ENCODE results near the gene GAS5. TPM values are rescaled to one million over a fixed set of nuclear protein-coding genes. Genes with fewer than 3 reads are reported as not detected.
"Not testable (repeated sequence)": the region's sequence is repeated elsewhere in the genome, so short reads cannot be mapped to it uniquely, and the experiment has no call there.

The GAS5 gene
- total RNA-seq, 4 donors from 2014 or later, result 91.9 to 138 (median 98.4) TPM

GRCh38 chr1:173865468-173866164, 2.2 kb downstream of the GAS5 start:
- Histone ChIP-seq H3K4me3 (peak overlapping the region in 1 of 4 donors; percentile 63), H3K4me1 (peaks cover 27 to 30% of the 10 kb centered on the region in 2 donors), H3K27me3 (no peaks in the 10 kb centered on the region), H3K27ac (peak overlapping the region in 3 of 4 donors; percentile 95 to 96 (median 95)), H3K9me3 (no peaks in the 10 kb centered on the region), H3K36me3 (peaks cover 0 to 50% of the 10 kb centered on the region in 2 donors)
- no peak for ATAC-seq
- intact Hi-C loops (cut with DNase I; ENCODE audit: low total_unique reads), result loop anchor here (5.0 kb wide), 2 partner anchors 142 to 443 kb away; no protein-coding TSS in a partner anchor
- DNase-seq, result no peak
- in situ Hi-C loops (cut with MboI; ENCODE audit: low sequenced_read_pairs in 4 of 4), result loop anchor here in 1 of 4 donors (25.0 kb wide), 1 partner anchor 1122 kb away; the partner anchor contains the start of gene CACYBP
- TF ChIP-seq, protein P1, sequence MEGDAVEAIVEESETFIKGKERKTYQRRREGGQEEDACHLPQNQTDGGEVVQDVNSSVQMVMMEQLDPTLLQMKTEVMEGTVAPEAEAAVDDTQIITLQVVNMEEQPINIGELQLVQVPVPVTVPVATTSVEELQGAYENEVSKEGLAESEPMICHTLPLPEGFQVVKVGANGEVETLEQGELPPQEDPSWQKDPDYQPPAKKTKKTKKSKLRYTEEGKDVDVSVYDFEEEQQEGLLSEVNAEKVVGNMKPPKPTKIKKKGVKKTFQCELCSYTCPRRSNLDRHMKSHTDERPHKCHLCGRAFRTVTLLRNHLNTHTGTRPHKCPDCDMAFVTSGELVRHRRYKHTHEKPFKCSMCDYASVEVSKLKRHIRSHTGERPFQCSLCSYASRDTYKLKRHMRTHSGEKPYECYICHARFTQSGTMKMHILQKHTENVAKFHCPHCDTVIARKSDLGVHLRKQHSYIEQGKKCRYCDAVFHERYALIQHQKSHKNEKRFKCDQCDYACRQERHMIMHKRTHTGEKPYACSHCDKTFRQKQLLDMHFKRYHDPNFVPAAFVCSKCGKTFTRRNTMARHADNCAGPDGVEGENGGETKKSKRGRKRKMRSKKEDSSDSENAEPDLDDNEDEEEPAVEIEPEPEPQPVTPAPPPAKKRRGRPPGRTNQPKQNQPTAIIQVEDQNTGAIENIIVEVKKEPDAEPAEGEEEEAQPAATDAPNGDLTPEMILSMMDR (IDR thresholded peaks at IDR 0.05 in 4 of 5, conservative IDR thresholded peaks at IDR 0.05 in 1 of 5), result no peak
- TF ChIP-seq POLR2A (IDR thresholded peaks at IDR 0.05), result no peak

DNA sequence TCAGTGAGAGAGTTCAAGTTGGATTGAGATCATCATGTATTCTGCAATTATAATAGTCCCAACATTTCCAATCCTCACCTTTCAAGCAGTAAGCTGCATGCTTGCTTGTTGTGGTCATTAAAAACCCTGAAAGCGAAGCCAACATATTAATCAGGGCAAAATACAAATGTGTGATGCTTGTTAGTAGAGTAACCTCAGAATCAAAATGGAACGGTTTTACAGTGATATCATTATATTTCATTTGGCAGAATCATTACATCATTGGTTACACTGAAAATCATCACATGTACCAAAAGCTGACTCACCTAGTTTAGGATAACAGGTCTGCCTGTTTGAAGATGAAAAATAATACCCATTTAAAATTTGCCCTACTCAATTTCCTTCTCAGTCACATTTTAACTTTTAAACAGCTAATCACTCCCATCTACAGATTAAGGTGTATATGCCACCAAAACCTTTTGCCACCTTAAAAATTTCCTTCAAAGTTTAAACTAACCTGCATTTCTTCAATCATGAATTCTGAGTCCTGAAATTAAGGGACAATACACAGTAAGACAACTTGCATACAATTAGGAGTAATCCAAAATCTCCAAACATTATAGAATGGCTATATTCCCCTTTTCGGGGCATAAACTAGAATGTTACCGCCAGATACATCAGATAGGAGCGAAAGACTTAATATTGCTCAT, 3.5 kb downstream of the GAS5 start:
- intact Hi-C loops (cut with DNase I; ENCODE audit: low total_unique reads), result no loop called here
- Histone ChIP-seq H3K27ac (peak overlapping the region; percentile 6 to 95 (median 26)), H3K9me3 (no peaks in the 10 kb centered on the region), H3K4me3 (no peak overlapping the region), H3K4me1 (peaks cover 24 to 27% of the 10 kb centered on the region in 2 donors), H3K27me3 (no peaks in the 10 kb centered on the region), H3K36me3 (peaks cover 0 to 61% of the 10 kb centered on the region in 2 donors)
- in situ Hi-C loops (cut with MboI; ENCODE audit: low sequenced_read_pairs in 4 of 4), result loop anchor here in 1 of 4 donors (25.0 kb wide), 1 partner anchor 1123 kb away; the partner anchor contains the start of gene CACYBP
- ATAC-seq (no peak), DNase-seq (no peak)
- TF ChIP-seq, protein P1 (IDR thresholded peaks at IDR 0.05 in 4 of 5, conservative IDR thresholded peaks at IDR 0.05 in 1 of 5), result no peak
- no peak for TF ChIP-seq POLR2A (IDR thresholded peaks at IDR 0.05)

DNA sequence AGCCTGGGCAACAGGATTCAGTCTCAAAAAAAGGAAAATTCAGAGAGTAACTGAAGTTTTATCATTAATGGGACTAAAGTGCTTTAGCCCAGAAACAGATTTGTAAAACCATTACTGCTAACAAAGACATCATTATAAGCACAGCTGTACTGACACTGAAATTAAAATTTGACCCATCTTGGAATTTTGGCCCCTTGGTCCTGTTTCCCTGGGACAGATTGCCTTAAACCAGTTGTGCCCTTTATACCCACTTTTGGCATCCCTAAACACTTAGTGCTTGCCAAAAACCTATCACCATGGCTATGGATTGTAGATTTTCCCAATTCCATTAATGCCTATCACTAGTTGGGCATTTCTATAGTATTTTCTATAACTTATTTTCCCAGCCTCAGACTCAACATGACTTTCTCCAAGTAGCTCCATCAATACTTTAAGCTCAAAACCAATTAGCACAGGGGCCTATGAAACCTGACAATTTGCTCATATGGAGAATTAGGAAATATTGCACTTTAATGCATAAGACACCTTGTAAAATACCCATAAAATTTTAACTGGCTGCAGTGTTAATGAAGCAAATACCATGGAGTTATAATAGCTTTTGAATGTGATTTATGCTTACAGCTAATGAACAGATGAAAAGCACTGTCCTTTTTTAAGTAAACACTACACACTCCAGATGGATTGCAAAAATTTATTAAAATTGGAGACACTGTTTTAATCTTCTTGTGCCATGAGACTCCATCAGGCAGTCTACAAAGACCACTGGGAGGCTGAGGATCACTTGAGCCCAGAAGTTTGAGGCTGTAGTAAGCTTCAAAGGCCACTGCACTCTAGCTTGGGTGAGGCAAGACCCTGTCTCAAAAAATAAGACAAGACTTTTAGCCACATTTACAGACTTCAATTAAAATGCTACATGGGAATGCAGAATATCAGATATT, 4.3 kb downstream of the GAS5 start:
- intact Hi-C loops (cut with DNase I; ENCODE audit: low total_unique reads), result no loop called here
- H3K27me3 ChIP-seq, result no peaks in the 10 kb centered on the region
- peaks cover 0 to 69% of the 10 kb centered on the region in 2 donors for H3K36me3 ChIP-seq
- ATAC-seq (no peak), DNase-seq (no peak)
- no peaks in the 10 kb centered on the region for H3K9me3 ChIP-seq
- peak overlapping the region in 1 of 4 donors; percentile 95 for H3K27ac ChIP-seq
- in situ Hi-C loops (cut with MboI; ENCODE audit: low sequenced_read_pairs in 4 of 4), result loop anchor here in 1 of 4 donors (25.0 kb wide), 1 partner anchor 1124 kb away; the partner anchor contains the start of gene CACYBP
- H3K4me3 ChIP-seq, result no peak overlapping the region
- peaks cover 18 to 24% of the 10 kb centered on the region in 2 donors for H3K4me1 ChIP-seq
- TF ChIP-seq, protein P1 (IDR thresholded peaks at IDR 0.05 in 4 of 5, conservative IDR thresholded peaks at IDR 0.05 in 1 of 5), result no peak
- TF ChIP-seq POLR2A (IDR thresholded peaks at IDR 0.05), result no peak

- H3K9me3 ChIP-seq, result no peaks in the 10 kb centered on the region
- peaks cover 18 to 24% of the 10 kb centered on the region in 2 donors for H3K4me1 ChIP-seq
- no peaks in the 10 kb centered on the region for H3K27me3 ChIP-seq
- ATAC-seq, result no peak
- in situ Hi-C loops (cut with MboI; ENCODE audit: low sequenced_read_pairs in 4 of 4) (loop anchor here in 1 of 4 donors (25.0 kb wide), 1 partner anchor 1125 kb away; the partner anchor contains the start of gene CACYBP), intact Hi-C loops (cut with DNase I; ENCODE audit: low total_unique reads) (no loop called here)
- no peak overlapping the region for H3K27ac ChIP-seq
- no peak overlapping the region for H3K4me3 ChIP-seq
- DNase-seq, result no peak
- peaks cover 0 to 76% of the 10 kb centered on the region in 2 donors for H3K36me3 ChIP-seq
- TF ChIP-seq, protein P1 (IDR thresholded peaks at IDR 0.05 in 4 of 5, conservative IDR thresholded peaks at IDR 0.05 in 1 of 5), result no peak
- no peak for TF ChIP-seq POLR2A (IDR thresholded peaks at IDR 0.05)
Observed at GRCh38 chr1:173862769-173863223, 5.0 kb downstream of the GAS5 start.

- H3K4me3 ChIP-seq; H3K9me3 ChIP-seq; H3K27me3 ChIP-seq; H3K27ac ChIP-seq; ATAC-seq; DNase-seq; intact Hi-C loops (cut with DNase I; ENCODE audit: low total_unique reads): not testable (repeated sequence)
- in situ Hi-C loops (cut with MboI; ENCODE audit: low sequenced_read_pairs in 4 of 4), result loop anchor here in 1 of 4 donors (25.0 kb wide), 1 partner anchor 1125 kb away; the partner anchor contains the start of gene CACYBP
- H3K4me1 ChIP-seq, result peaks cover 18 to 21% of the 10 kb centered on the region in 2 donors
- peaks cover 0 to 81% of the 10 kb centered on the region in 2 donors for H3K36me3 ChIP-seq
Observed at GRCh38 chr1:173862146-173862768, 5.5 kb downstream of the GAS5 start.

Measured in gastrocnemius medialis (tissue), 4 donors.